Progenitor cell of endocrine pancreas (in vitro differentiated cells): ENCODE results near the gene CD28. TPM values are rescaled to one million over a fixed set of nuclear protein-coding genes. Genes with fewer than 3 reads are reported as not detected.

Experiments
- DNase-seq: peaks from one replicate; pipeline ENCODE4 v3.0.0; 2021; ENCODE audit warnings: low spot score; ENCODE audit not compliant: unreplicated experiment
- H3K27ac Mint-ChIP-seq: 2 replicates; pipeline ENCODE4 v1.8.0; 2021; ENCODE audit warnings: mild to moderate bottlenecking, moderate library complexity, mixed read lengths
- H3K27me3 Mint-ChIP-seq: 2 replicates; pipeline ENCODE4 v1.8.0; 2021; ENCODE audit warnings: mixed read lengths
- H3K36me3 Mint-ChIP-seq: 2 replicates; pipeline ENCODE4 v1.8.0; 2022; ENCODE audit warnings: mixed read lengths; ENCODE audit not compliant: insufficient read depth
- H3K4me1 Mint-ChIP-seq: 2 replicates; pipeline ENCODE4 v1.8.0; 2021; ENCODE audit warnings: low read depth, mixed read lengths
- H3K4me3 Mint-ChIP-seq: 2 replicates; pipeline ENCODE4 v1.8.0; 2021; ENCODE audit warnings: low read depth, mild to moderate bottlenecking, moderate library complexity, mixed read lengths
- H3K9me3 Mint-ChIP-seq: 2 replicates; pipeline ENCODE4 v1.8.0; 2021; ENCODE audit warnings: low read depth, mixed read lengths
- CTCF ChIP-seq: fragments of 200-600 bp; sonication (generic); IDR thresholded peaks from one replicate; pipeline ENCODE4 v1.5.0; 2021; ENCODE audit warnings: antibody characterized with exemption, mild to moderate bottlenecking; ENCODE audit not compliant: unreplicated experiment
- total RNA-seq: library from RNA; stranded (reverse); gene quantifications from 2 replicates; pipeline ENCODE4 v1.2.1, GENCODE V29; 2021

The CD28 gene
- total RNA-seq, 1 donor from 2014 or later, result not detected

GRCh38 chr2:203719456-203720410 is 13.3 kb downstream of the CD28 start:
- DNase-seq, result no peak
- no peaks in the 10 kb centered on the region for H3K9me3 Mint-ChIP-seq
- no peak for TF ChIP-seq CTCF
- H3K27me3 Mint-ChIP-seq, result peaks cover 3% of the 10 kb centered on the region
- peaks cover 30% of the 10 kb centered on the region for H3K4me1 Mint-ChIP-seq
- H3K27ac Mint-ChIP-seq, result peak overlapping the region; percentile 23
- no peaks in the 10 kb centered on the region for H3K36me3 Mint-ChIP-seq
- H3K4me3 Mint-ChIP-seq, result no peak overlapping the region

GRCh38 chr2:203720915-203721672 is 14.7 kb downstream of the CD28 start:
- DNase-seq, result no peak
- no peaks in the 10 kb centered on the region for H3K9me3 Mint-ChIP-seq
- no peak overlapping the region for H3K4me3 Mint-ChIP-seq
- H3K27me3 Mint-ChIP-seq, result peaks cover 3% of the 10 kb centered on the region
- peaks cover 30% of the 10 kb centered on the region for H3K4me1 Mint-ChIP-seq
- no peak for TF ChIP-seq CTCF
- H3K27ac Mint-ChIP-seq, result peak overlapping the region; percentile 6
- H3K36me3 Mint-ChIP-seq, result no peaks in the 10 kb centered on the region

GRCh38 chr2:203721781-203722300 is 15.4 kb downstream of the CD28 start:
- no peak for DNase-seq
- Mint-ChIP-seq H3K4me3 (no peak overlapping the region), H3K27me3 (peaks cover 6% of the 10 kb centered on the region), H3K27ac (peak overlapping the region; percentile 18), H3K4me1 (peaks cover 30% of the 10 kb centered on the region), H3K9me3 (no peaks in the 10 kb centered on the region), H3K36me3 (no peaks in the 10 kb centered on the region)
- TF ChIP-seq CTCF, result no peak

GRCh38 chr2:203722411-203722810 is 16.0 kb downstream of the CD28 start:
- H3K9me3 Mint-ChIP-seq, result no peaks in the 10 kb centered on the region
- no peak for DNase-seq
- peaks cover 6% of the 10 kb centered on the region for H3K27me3 Mint-ChIP-seq
- peaks cover 30% of the 10 kb centered on the region for H3K4me1 Mint-ChIP-seq
- no peak for TF ChIP-seq CTCF
- H3K27ac Mint-ChIP-seq, result no peak overlapping the region
- H3K4me3 Mint-ChIP-seq, result no peak overlapping the region
- H3K36me3 Mint-ChIP-seq, result no peaks in the 10 kb centered on the region

GRCh38 chr2:203728321-203728720 is 21.9 kb downstream of the CD28 start:
- TF ChIP-seq CTCF, result no peak
- Mint-ChIP-seq H3K4me3 (no peak overlapping the region), H3K9me3 (no peaks in the 10 kb centered on the region), H3K27me3 (peaks cover 6% of the 10 kb centered on the region), H3K36me3 (no peaks in the 10 kb centered on the region), H3K27ac (no peak overlapping the region), H3K4me1 (peaks cover 2% of the 10 kb centered on the region)
- no peak for DNase-seq
